K562 (cell line): ENCODE measurements around the gene GYPE.

Experiments used
- CTCF ChIP-seq, 3 experiments: IDR thresholded peaks in 2 of 3; conservative IDR thresholded peaks in 1 of 3; 2 replicates each; pipeline ENCODE4 v1.5.1; 2011 to 2012; ENCODE audit warnings: low read length in 3 of 3, mild to moderate bottlenecking in 3 of 3, control low read depth in 2 of 3, improper control_type of control experiment in 1 of 3, inconsistent platforms in 1 of 3, low read depth in 1 of 3, mixed read lengths in 1 of 3, moderate library complexity in 1 of 3; ENCODE audit not compliant: insufficient read depth in 2 of 3
- MXD1 ChIP-seq: fragments of 250-450 bp; sonication (Bioruptor Pico); IDR thresholded peaks from 2 replicates; pipeline ENCODE4 v1.8.0; 2021; ENCODE audit warnings: borderline replicate concordance, mild to moderate bottlenecking, moderate library complexity; ENCODE audit not compliant: poor library complexity, severe bottlenecking
- MYBL2 ChIP-seq, 2 experiments: fragments of 450-650 bp in 1 of 2; sonication (generic) in 1 of 2; formaldehyde crosslinking in 1 of 2; IDR thresholded peaks; 2 replicates each; pipeline versions ENCODE4 v1.6.1 to v1.8.1; 2017 to 2022; ENCODE audit warnings: borderline replicate concordance in 1 of 2, inconsistent platforms in 1 of 2, low read depth in 1 of 2, mild to moderate bottlenecking in 1 of 2, missing genetic modification reagents in 1 of 2, moderate library complexity in 1 of 2
- NFE2L1 ChIP-seq: fragments of 450-650 bp; IDR thresholded peaks from 2 replicates; pipeline ENCODE4 v1.6.1; 2016; ENCODE audit warnings: missing genetic modification characterization, low read depth, mild to moderate bottlenecking, missing compliant biosample characterization, moderate library complexity, borderline replicate concordance
- POLR2A ChIP-seq: fragments of 450-650 bp; conservative IDR thresholded peaks from 2 replicates; pipeline ENCODE4 v1.6.1; 2016
- REST ChIP-seq, 2 experiments: fragments of 450-650 bp; formaldehyde crosslinking in 1 of 2; IDR thresholded peaks; 2 replicates each; pipeline versions ENCODE4 v1.4.0 to v1.6.1; 2014 to 2020; ENCODE audit warnings: mild to moderate bottlenecking in 2 of 2, borderline replicate concordance in 1 of 2, low read depth in 1 of 2
- SLC30A9 ChIP-seq: fragments of 250-450 bp; sonication (Bioruptor Pico); IDR thresholded peaks from 2 replicates; pipeline ENCODE4 v1.8.0; 2022; ENCODE audit warnings: mild to moderate bottlenecking, moderate library complexity
- SMC3 ChIP-seq: conservative IDR thresholded peaks from 2 replicates; pipeline ENCODE4 v1.6.1; 2011; ENCODE audit warnings: low read depth, low read length, improper control_type of control experiment; ENCODE audit not compliant: insufficient read depth
- SRF ChIP-seq, 2 experiments: fragments of 250-450, 450-650 bp in 1 of 2; sonication (Bioruptor Pico) in 1 of 2; sonication (generic) in 1 of 2; formaldehyde crosslinking; IDR thresholded peaks; 2 replicates each; pipeline versions ENCODE4 v1.5.0 to v1.5.1; 2020 to 2022; ENCODE audit warnings: mild to moderate bottlenecking in 1 of 2, missing genetic modification reagents in 1 of 2
- TAF1 ChIP-seq: IDR thresholded peaks from 2 replicates; pipeline ENCODE4 v1.6.1; 2011; ENCODE audit warnings: mild to moderate bottlenecking, low read length, moderate library complexity; ENCODE audit not compliant: insufficient read depth, control insufficient read depth, severe bottlenecking; ENCODE audit errors: extremely low read depth
- YY1 ChIP-seq, 3 experiments: IDR thresholded peaks; 2 replicates each; pipeline ENCODE4 v1.6.1; 2011; ENCODE audit warnings: low read length in 2 of 3, mild to moderate bottlenecking in 2 of 3, moderate library complexity in 2 of 3, borderline replicate concordance in 1 of 3, control low read depth in 1 of 3, low read depth in 1 of 3; ENCODE audit not compliant: insufficient read depth in 3 of 3, insufficient replicate concordance in 2 of 3, control insufficient read depth in 1 of 3, insufficient read length in 1 of 3; ENCODE audit errors: extremely low read depth in 1 of 3
- ZBTB26 ChIP-seq: fragments of 450-650 bp; formaldehyde crosslinking; IDR thresholded peaks from 2 replicates; pipeline ENCODE4 v1.4.0; 2022; ENCODE audit warnings: missing genetic modification characterization
- ZNF780A ChIP-seq: fragments of 250-450 bp; sonication (Bioruptor Pico); IDR thresholded peaks from 2 replicates; pipeline ENCODE4 v1.5.0; 2021; ENCODE audit warnings: mild to moderate bottlenecking
- TF ChIP-seq, protein P1 (sequence below): sonication (generic); formaldehyde crosslinking; IDR thresholded peaks from 2 replicates; pipeline ENCODE4 v1.8.0; 2022; ENCODE audit warnings: mild to moderate bottlenecking, missing genetic modification reagents

GRCh38 chr4:143858456-143858855 is 46.9 kb downstream of the GYPE start:
- TF ChIP-seq, protein P1, sequence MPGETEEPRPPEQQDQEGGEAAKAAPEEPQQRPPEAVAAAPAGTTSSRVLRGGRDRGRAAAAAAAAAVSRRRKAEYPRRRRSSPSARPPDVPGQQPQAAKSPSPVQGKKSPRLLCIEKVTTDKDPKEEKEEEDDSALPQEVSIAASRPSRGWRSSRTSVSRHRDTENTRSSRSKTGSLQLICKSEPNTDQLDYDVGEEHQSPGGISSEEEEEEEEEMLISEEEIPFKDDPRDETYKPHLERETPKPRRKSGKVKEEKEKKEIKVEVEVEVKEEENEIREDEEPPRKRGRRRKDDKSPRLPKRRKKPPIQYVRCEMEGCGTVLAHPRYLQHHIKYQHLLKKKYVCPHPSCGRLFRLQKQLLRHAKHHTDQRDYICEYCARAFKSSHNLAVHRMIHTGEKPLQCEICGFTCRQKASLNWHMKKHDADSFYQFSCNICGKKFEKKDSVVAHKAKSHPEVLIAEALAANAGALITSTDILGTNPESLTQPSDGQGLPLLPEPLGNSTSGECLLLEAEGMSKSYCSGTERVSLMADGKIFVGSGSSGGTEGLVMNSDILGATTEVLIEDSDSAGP: no peak
- TF ChIP-seq CTCF (IDR thresholded peaks at IDR 0.05 in 2 of 3, conservative IDR thresholded peaks at IDR 0.05 in 1 of 3; ENCODE audit: insufficient read depth in 2 of 3, low read depth in 1 of 3, low read length in 3 of 3): no peak
- no peak for TF ChIP-seq ZNF780A (CRISPR knock-in tag)
- no peak for TF ChIP-seq YY1 (IDR thresholded peaks at IDR 0.05; ENCODE audit: borderline replicate concordance in 1 of 3, control insufficient read depth in 1 of 3, extremely low read depth in 1 of 3, insufficient read depth in 3 of 3, insufficient read length in 1 of 3, insufficient replicate concordance in 2 of 3, low read depth in 1 of 3, low read length in 2 of 3)
- no peak for TF ChIP-seq NFE2L1 (tag)
- TF ChIP-seq REST (IDR thresholded peaks at IDR 0.05; ENCODE audit: borderline replicate concordance): no peak
- TF ChIP-seq REST (CRISPR knock-in tag; IDR thresholded peaks at IDR 0.05; ENCODE audit: low read depth): no peak
- no peak for TF ChIP-seq SRF (CRISPR knock-in tag; IDR thresholded peaks at IDR 0.05)
- TF ChIP-seq ZBTB26: no peak
- no peak for TF ChIP-seq SLC30A9 (CRISPR knock-in tag)
- no peak for TF ChIP-seq SMC3
- no peak for TF ChIP-seq POLR2A
- no peak for TF ChIP-seq TAF1
- TF ChIP-seq MYBL2 (IDR thresholded peaks at IDR 0.05; ENCODE audit: low read depth): no peak
- no peak for TF ChIP-seq MYBL2 (CRISPR knock-in tag; IDR thresholded peaks at IDR 0.05; ENCODE audit: borderline replicate concordance)
- no peak for TF ChIP-seq MXD1 (CRISPR knock-in tag)
